ENCODE data around the gene KIAA0232.

DNA sequence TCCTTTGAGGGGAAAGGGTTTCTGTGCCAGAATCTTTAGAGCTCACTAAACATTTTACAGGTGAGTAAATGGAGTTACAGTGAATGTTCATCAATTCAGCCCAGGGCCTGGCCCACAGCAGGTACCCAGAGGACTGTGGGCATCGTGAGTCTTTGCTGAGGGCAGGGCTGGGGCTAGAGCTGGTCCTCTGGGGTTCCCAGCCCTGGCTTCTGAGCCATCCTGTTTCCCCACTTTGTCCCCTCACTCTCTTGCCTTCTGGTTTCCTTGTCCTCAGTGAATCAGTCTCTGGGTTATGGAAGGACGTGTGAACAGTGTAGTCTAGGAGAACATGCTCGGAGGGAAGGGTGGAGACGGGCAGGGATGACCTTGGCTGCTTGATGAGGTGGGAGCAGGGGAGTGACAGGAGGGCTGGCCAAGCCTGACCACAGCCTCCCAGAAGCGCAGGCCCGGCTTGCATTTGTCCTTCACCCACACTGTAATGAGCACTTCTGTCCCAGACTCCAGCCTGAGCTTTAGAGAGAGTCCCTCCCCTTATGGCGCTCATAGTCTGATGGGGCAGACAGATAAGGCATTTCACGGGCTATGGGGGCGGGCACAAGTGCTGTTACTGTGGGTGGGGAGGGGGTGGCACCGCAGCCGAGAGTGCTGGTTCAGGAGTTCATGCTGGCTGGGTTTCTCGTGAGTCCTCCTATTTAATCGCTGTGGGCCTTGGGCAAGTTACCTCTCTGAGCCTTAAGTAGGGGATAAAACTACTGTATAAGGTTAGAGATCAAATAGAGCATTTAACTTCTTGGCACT, 144.4 kb downstream of the KIAA0232 start:
- TF ChIP-seq POLR2AphosphoS5 (IDR thresholded peaks at IDR 0.05; ENCODE audit: low read depth, low read length): no peak
- TF ChIP-seq POLR2A (IDR thresholded peaks at IDR 0.05; ENCODE audit: low read depth, low read length): no peak
- no peak for TF ChIP-seq TAF1 (IDR thresholded peaks at IDR 0.05; ENCODE audit: borderline replicate concordance, low read depth, low read length)
